HEK293 (cell line): ENCODE results near the gene DDN.

ENCODE experiments used
- PRDM6 ChIP-seq: fragments of 450-650 bp; formaldehyde crosslinking; IDR thresholded peaks from 2 replicates; pipeline ENCODE4 v1.5.1; 2017; ENCODE audit warnings: missing biosample characterization, missing genetic modification characterization
- REST ChIP-seq: fragments of 450-650 bp; formaldehyde crosslinking; IDR thresholded peaks from 2 replicates; pipeline ENCODE4 v1.5.1; 2016; ENCODE audit warnings: missing biosample characterization, missing genetic modification characterization
- ZNF311 ChIP-seq: fragments of 450-650 bp; formaldehyde crosslinking; IDR thresholded peaks from 2 replicates; pipeline ENCODE4 v1.5.1; 2017; ENCODE audit warnings: missing biosample characterization, missing genetic modification characterization, borderline replicate concordance
- ZNF423 ChIP-seq: fragments of 450-650 bp; formaldehyde crosslinking; IDR thresholded peaks from 2 replicates; pipeline ENCODE4 v1.5.1; 2016; ENCODE audit warnings: missing biosample characterization, missing genetic modification characterization
- ZNF488 ChIP-seq: fragments of 450-650 bp; formaldehyde crosslinking; IDR thresholded peaks from 2 replicates; pipeline ENCODE4 v1.5.1; 2016; ENCODE audit warnings: missing biosample characterization, missing genetic modification characterization
- TF ChIP-seq, protein P1 (sequence below): fragments of 450-650 bp; formaldehyde crosslinking; IDR thresholded peaks from 2 replicates; pipeline ENCODE4 v1.5.1; 2017; ENCODE audit warnings: missing biosample characterization, missing genetic modification characterization

GRCh38 chr12:49019120-49019430 lies 19.9 kb upstream of the DDN start:
- TF ChIP-seq REST (no peak), ZNF423 (no peak), ZNF311 (tag by site-specific recombination) (no peak), PRDM6 (no peak), ZNF488 (tag by site-specific recombination) (no peak)
- TF ChIP-seq, protein P1, sequence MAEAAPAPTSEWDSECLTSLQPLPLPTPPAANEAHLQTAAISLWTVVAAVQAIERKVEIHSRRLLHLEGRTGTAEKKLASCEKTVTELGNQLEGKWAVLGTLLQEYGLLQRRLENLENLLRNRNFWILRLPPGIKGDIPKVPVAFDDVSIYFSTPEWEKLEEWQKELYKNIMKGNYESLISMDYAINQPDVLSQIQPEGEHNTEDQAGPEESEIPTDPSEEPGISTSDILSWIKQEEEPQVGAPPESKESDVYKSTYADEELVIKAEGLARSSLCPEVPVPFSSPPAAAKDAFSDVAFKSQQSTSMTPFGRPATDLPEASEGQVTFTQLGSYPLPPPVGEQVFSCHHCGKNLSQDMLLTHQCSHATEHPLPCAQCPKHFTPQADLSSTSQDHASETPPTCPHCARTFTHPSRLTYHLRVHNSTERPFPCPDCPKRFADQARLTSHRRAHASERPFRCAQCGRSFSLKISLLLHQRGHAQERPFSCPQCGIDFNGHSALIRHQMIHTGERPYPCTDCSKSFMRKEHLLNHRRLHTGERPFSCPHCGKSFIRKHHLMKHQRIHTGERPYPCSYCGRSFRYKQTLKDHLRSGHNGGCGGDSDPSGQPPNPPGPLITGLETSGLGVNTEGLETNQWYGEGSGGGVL (tag by site-specific recombination), result no peak
